Hair follicle dermal papilla cell (primary cell): Measurements from ENCODE around the gene ECT2L. TPM values are rescaled to one million over a fixed set of nuclear protein-coding genes. Genes with fewer than 3 reads are reported as not detected.

ENCODE experiments used
- total RNA-seq: library from RNA; depleted of rRNA; stranded (reverse); fragments of >200 nt; gene quantifications from 2 replicates; pipeline ENCODE4 v1.2.3, GENCODE V29; 2012

Gene ECT2L, protein sequence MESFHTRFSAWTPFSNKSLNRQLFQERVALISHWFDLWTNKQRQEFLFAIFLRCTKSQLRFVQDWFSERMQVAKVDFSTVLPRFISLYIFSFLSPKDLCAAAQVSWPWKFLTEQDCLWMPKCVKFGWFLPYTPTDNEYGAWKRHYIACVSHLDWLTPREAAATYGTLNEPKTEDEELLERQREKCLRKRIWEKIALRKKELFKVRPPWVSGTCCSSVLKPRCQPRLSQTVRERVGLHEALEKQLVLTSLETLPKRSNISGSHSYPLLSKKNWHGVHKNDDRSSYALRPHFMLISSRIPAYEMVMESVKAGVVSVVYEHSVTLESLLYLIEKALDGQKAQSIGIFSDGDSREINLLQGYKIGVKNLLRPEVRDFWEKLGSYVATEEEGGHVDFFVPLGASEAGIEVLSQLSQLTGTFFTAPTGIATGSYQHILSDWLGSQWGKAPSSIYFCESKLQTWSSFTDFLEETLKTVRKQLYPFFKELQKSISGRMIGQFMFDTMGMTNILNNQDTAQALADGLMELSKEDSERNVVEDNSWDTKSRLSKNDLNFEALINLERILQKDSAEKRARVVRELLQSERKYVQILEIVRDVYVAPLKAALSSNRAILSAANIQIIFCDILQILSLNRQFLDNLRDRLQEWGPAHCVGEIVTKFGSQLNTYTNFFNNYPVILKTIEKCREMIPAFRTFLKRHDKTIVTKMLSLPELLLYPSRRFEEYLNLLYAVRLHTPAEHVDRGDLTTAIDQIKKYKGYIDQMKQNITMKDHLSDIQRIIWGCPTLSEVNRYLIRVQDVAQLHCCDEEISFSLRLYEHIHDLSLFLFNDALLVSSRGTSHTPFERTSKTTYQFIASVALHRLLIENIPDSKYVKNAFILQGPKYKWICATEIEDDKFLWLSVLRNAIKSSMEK
- not detected in 2 replicates for total RNA-seq

DNA sequence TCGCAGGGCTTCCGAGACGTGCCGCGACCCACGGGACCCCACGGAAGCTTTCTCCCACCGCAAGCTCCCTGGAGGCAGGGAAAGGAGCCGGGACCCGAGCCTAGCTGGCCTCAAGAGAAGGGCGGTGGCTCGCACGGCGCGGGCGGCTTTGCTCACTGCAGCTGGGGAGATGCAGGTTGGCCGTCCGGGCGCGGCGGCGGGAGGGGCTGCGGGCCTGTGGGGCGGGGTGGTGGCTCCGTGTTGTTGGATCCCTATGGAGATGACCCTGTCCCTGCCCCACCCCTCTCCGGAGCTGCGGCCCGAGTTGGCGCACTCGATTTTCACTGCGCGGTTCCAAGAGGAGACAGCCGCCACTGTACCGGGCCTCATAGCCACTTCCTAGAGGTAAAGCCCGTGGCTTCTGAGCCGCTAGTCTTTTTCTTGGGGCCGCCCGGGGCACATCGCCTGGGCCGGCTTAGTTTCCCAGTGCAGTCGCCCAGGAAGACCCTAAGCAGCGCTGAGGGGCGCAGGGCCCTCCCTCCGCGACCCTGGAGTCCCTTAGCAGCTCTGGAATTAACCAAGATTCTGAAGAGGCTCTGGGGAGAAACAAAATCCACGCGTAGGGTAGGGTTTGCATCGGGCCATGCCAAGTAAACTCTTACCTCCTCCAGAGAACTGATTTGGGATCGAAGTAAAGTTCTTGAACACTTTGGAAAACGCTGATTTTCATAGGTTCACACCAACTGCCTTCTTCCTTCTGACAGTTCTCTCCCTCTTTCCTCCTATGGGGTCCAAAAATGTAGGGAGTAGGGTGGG lies at the start of gene ECT2L:
ECT2L (plus strand) TSS at position 279 of the 795 bp plus-strand sequence. CDS start 17,188 bp downstream, outside the sequence.

DNA sequence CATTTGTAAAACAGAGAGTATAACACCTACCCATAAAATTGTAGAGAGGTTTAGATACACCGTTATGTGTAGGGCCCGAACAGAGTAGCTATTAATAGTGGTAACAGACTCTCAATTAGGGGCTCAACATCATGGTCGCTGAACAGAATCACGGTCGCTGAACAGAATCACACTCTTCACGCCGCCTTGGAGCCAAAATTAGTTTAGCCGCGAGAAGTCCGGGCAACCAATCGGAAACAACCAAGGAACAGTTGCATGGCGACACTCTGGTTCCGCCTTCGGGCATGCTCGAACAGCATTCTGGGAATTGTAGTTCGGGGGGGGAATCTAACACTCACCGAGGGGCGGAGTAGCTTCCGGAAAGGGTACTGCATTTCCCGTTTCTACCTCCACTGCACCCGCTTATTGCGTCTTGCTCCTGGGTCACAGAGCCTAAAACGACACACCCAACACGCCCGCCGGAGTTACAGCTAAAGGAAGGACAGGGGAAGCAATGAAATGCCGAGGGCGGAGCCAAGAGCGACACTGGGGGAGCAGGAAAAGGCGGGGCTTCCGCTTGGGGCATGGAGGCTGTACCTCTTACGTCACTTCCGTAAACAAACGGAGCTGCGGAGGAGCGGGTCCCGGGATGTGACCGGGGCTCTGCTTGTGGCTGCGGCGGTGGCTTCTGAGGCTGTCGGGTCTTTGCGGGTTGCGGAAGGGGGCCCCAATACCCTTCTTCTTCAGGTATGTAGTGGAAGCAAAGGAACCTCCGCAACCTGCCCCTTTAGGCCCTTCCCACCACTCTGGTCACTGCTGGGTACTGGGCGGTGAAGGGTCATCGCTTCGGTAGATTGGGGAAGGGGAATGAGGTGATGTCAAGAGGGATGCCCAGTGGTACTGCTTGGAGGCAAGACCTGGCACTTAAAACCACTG lies 22.5 kb upstream of the ECT2L start, which contains the start of gene CCDC28A:
CCDC28A (plus strand) TSS at position 593 of the 915 bp plus-strand sequence. CDS start 2,352 bp downstream, outside the sequence.

Other genes with a start within 250 kb of the ECT2L start
- gene CCDC28A, start 22.3 kb upstream of the ECT2L start, total RNA-seq, result 5.8 and 7.0 TPM in 2 replicates
- gene REPS1, start 192.2 kb downstream of the ECT2L start, total RNA-seq, result 38.7 and 44.3 TPM in 2 replicates
- gene ABRACL, start 232.7 kb downstream of the ECT2L start, total RNA-seq, result 14.3 and 21.3 TPM in 2 replicates